Measurements from ENCODE around the gene KCNQ5.
"Not testable (repeated sequence)": the region's sequence is repeated elsewhere in the genome, so short reads cannot be mapped to it uniquely, and the experiment has no call there.

Gene KCNQ5

DNA sequence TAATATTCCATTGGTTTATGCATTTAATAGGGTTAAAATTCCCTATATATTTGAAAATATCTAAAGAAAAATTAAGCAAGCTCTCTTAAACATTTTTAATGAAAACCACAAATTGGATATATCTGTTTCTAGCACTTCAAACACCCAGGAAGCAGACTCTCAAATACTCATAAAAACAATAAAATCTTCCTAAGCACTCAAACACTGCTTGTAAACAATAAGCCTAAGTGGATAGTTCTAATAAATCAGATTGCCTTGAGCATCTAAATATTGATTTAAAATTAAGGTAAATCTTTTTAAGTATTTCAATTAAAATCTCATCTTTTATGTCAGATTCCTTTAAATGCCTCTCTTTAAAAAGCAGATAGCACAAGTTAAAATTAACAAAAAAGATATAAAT, 254.4 kb downstream of the KCNQ5 start:
- TF ChIP-seq, protein P1, sequence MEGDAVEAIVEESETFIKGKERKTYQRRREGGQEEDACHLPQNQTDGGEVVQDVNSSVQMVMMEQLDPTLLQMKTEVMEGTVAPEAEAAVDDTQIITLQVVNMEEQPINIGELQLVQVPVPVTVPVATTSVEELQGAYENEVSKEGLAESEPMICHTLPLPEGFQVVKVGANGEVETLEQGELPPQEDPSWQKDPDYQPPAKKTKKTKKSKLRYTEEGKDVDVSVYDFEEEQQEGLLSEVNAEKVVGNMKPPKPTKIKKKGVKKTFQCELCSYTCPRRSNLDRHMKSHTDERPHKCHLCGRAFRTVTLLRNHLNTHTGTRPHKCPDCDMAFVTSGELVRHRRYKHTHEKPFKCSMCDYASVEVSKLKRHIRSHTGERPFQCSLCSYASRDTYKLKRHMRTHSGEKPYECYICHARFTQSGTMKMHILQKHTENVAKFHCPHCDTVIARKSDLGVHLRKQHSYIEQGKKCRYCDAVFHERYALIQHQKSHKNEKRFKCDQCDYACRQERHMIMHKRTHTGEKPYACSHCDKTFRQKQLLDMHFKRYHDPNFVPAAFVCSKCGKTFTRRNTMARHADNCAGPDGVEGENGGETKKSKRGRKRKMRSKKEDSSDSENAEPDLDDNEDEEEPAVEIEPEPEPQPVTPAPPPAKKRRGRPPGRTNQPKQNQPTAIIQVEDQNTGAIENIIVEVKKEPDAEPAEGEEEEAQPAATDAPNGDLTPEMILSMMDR (IDR thresholded peaks at IDR 0.05; ENCODE audit: low read depth, low read length), result no peak
- H3K4me3 ChIP-seq (ENCODE audit: low read depth, low read length), result no peak overlapping the region

- TF ChIP-seq, protein P1 (IDR thresholded peaks at IDR 0.05; ENCODE audit: low read depth, low read length), result no peak
- no peak overlapping the region for H3K4me3 ChIP-seq (ENCODE audit: low read depth, low read length)
These were observed 264.3 kb downstream of the KCNQ5 start for GRCh38 chr6:72886170-72886569.

- no peak overlapping the region for H3K4me3 ChIP-seq (ENCODE audit: low read depth, low read length)
- TF ChIP-seq, protein P1 (IDR thresholded peaks at IDR 0.05; ENCODE audit: low read depth, low read length), result no peak
These were observed 268.4 kb downstream of the KCNQ5 start for GRCh38 chr6:72890233-72890632.

DNA sequence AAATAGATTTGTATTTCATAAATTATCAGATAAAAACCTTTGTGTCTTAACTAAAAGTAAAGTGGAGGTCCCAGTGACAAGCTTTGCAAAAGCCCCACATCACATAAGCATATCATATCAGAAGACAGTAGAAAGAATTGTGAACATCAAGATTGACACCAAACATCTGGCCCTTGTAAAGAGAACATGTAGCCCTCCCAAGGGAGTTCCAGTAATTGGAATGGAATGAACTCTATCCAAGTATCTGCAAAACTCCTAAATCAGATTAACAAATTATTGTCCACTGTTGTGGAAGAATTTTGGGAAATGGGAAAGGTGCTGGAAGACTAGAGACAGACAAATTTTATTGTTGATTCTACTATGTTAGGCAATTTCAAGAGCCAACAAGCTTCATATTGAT, 268.8 kb downstream of the KCNQ5 start:
- H3K4me3 ChIP-seq (ENCODE audit: low read depth, low read length), result no peak overlapping the region
- TF ChIP-seq, protein P1 (IDR thresholded peaks at IDR 0.05; ENCODE audit: low read depth, low read length), result no peak

- H3K4me3 ChIP-seq (ENCODE audit: low read depth, low read length), result no peak overlapping the region
- TF ChIP-seq, protein P1 (IDR thresholded peaks at IDR 0.05; ENCODE audit: low read depth, low read length), result no peak
These were observed 271.0 kb downstream of the KCNQ5 start for GRCh38 chr6:72892901-72893300.

DNA sequence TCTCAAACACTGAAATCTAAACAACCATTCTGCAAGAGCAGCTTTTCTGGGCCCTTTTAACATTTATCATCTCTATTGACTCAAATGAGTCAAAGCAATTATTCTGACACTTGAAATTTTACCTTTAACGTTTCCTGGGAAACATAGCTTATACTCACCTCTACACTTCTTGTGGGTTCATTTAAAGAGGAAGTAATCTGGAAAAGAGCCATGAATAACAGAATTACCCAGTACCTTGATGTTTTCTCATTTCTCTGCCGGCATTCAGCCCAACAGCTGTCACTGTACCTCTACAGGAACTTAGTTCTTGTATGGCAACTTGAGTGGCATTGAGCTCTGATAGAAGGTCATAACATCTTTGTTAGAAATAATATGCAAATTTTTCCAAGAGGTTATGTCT, 272.2 kb downstream of the KCNQ5 start:
- TF ChIP-seq, protein P1 (IDR thresholded peaks at IDR 0.05; ENCODE audit: low read depth, low read length), result no peak

GRCh38 chr6:72898313-72898712, 276.4 kb downstream of the KCNQ5 start:
- H3K4me3 ChIP-seq (ENCODE audit: low read depth, low read length), result not testable (repeated sequence)

More for the DNA sequence above, 272.2 kb downstream of the KCNQ5 start:
- no peak overlapping the region for H3K4me3 ChIP-seq (ENCODE audit: low read depth, low read length)

- TF ChIP-seq, protein P1 (IDR thresholded peaks at IDR 0.05; ENCODE audit: low read depth, low read length), result no peak
- H3K4me3 ChIP-seq (ENCODE audit: low read depth, low read length), result no peak overlapping the region
These were observed 284.0 kb downstream of the KCNQ5 start for GRCh38 chr6:72905705-72906478.
